ENCODE measurements around the gene ELN. TPM values are rescaled to one million over a fixed set of nuclear protein-coding genes. Genes with fewer than 3 reads are reported as not detected.
A peak's percentile ranks its signal among the peaks of the same experiment; 100 is the strongest.
"Not testable (repeated sequence)": the region's sequence is repeated elsewhere in the genome, so short reads cannot be mapped to it uniquely, and the experiment has no call there.

The ELN gene
- total RNA-seq = 29.9 TPM
- long read RNA-seq, transcript ELN-201 (33 exons, 3,781 nt) = major isoform, 10 of 26 reads
- long read RNA-seq, partial matches to known transcripts = 6 of 26 reads
- long read RNA-seq, other reads (novel, unspliced or antisense) = 9 of 26 reads

DNA sequence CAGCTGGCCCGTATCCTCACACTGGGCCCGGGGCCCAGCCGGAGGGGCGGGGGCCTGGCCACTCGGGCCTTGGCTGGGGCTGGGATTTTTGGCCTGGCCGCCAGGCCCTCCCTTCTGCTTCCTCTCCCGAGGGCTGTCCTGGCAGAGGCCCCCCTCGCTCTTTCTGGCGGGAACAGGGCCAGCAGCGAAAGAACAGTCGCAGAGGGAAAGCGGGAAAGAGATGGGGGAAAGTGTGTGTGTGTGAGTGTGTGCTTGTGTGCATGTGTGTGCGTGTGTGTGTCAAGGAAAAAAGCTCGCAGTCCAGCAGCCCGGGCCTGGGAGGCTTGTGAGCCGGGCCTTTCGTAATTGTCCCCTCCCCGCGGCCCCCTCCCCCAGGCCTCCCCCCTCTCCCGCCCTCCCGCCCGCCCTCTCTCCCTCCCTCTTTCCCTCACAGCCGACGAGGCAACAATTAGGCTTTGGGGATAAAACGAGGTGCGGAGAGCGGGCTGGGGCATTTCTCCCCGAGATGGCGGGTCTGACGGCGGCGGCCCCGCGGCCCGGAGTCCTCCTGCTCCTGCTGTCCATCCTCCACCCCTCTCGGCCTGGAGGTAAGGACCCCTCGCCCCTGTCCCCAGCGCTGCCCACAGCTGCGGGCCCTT is at the start of gene ELN:
Gene ELN, plus strand, starts transcription at position 491 of the 638 bp plus-strand sequence. Its CDS starts 15 bp downstream, at position 506.
- ATAC-seq (peak; percentile 81), DNase-seq (ENCODE audit: missing footprints) (peak; percentile 91)
- intact Hi-C loops (cut with DNase I) = loop anchor here (2.0 to 5.0 kb wide), 2 partner anchors 146 to 159 kb away; no protein-coding TSS in a partner anchor

DNA sequence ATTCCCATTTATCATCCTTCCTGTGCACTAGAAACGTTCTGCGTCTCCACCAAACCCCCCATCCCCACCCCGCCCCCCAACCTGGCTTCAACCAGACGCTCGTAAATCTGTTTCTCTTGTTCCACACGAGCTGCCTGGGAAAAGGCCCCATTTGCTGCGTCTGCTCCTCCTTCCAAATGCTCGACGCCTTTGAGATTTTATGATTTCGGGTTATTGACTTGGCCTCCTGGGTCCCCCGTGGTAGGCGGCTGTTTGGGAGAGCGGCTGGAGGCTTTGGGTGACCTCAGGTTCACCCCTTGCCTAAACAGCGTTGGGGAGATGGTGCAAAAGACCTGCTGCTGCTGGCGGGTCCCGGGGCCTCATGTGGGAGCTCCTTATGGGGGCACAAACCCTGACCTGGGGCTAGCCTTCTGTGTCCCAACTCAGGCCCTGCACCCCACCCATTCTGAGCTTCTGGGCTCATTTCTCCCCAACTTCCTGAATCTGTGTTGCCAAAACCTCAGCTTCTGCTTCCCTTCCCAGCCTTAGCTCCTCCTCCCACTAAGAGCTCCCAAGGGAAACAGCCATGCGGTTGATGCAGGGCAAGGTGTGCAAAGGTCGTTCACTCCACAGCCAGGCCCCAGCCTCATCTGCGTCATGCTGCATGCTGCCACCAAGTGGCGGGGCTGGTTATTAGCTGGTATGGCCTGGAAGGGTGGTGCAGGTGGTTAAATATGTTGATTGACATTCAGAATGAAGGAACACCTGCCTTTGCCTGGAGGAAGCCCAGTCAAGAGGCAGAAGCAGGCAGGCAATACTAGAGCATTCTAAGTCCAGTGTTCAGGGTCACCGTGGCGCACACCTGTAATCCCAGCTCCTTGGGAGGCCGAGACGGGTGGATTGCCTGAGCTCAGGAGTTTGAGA is 49.1 kb upstream of the ELN start:
- intact Hi-C loops (cut with DNase I) = loop anchor here (2.0 to 10.0 kb wide), 2 partner anchors 64 to 112 kb away; no protein-coding TSS in a partner anchor
- DNase-seq (ENCODE audit: missing footprints) (no peak), ATAC-seq (no peak)

GRCh38 chr7:73979656-73980055 is 48.3 kb upstream of the ELN start:
- intact Hi-C loops (cut with DNase I) = loop anchor here (2.0 to 10.0 kb wide), 2 partner anchors 65 to 113 kb away; no protein-coding TSS in a partner anchor
- not testable (repeated sequence) for ATAC-seq; DNase-seq (ENCODE audit: missing footprints)

DNA sequence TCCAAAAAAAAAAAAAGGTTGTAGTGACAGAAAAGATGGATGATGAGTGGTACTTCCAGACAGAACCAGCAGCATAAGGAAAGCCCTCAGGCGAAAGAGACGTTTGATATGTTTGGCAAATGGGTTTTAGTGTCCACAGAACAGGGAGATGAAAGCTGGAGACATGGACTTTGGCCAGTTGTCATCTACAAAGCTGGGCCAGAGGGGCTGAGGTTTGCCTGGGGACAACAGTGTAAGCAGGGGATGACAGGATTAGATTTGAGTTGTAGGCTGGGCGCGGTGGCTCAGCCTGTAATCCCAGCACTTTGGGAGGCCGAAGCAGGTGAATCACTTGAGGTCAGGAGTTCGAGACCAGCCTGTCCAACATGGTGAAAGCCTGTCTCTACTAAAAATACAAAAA is 47.8 kb upstream of the ELN start:
- ATAC-seq (no peak), DNase-seq (ENCODE audit: missing footprints) (no peak)
- intact Hi-C loops (cut with DNase I) = no loop called here

DNA sequence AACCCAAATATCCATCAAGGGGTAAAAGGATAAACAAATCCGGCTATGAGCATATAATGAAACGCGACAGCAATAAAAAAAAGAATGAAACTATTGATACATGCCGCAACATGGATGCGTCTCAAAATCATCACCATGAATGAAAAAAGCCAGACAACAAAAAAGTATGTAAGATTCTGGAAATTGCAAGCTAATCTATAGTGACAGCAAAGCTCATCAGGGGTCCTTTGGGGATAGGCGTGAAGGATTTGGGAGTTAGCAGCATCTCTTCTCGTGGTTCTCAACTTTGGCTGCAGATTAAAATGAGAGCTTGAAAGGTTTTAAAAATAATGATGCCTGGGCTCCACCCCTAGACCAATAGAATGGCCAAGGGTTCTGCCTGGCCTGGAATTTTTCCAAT is 46.0 kb upstream of the ELN start:
- intact Hi-C loops (cut with DNase I) = no loop called here
- ATAC-seq = no peak
- DNase-seq (ENCODE audit: missing footprints) = no peak

- intact Hi-C loops (cut with DNase I) = no loop called here
- DNase-seq (ENCODE audit: missing footprints) (peak; percentile 78), ATAC-seq (peak; percentile 37)
These were observed 44.4 kb upstream of the ELN start for GRCh38 chr7:73983437-73984164.

DNA sequence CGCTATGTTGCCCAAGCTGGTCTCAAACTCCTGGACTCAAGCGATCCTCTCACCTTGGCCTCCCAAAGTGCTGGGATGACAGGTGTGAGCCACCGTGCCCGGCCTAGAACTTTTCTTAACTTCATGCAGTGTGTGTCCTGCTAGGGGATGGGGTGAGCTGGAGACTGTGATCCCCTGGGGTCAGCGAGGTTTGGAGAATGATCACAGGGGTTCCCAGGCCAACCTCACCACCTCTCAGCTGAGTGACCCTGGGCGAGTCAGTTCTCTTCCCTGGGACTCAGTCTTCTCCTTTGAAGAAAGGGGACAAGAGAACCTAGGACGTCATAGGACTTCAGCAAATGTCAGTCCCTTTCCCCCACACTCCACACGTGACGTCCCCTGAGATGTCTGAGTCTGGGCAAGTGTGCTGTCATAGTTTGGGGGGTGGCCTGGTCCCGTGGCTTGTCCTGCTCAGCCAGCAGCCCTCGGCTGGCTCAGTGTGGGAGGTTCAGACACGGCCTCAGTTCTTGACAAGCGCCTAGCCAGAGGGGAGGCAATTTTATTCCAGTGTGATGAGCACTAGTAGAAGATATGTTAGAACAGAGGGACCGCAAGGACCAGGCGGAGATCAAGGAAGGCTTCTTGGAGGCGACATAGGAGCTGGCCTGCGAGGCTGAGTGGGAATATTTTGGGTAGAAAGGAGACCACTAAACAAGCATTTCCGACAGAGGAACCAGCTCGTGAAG is 43.3 kb upstream of the ELN start:
- no peak for DNase-seq (ENCODE audit: missing footprints)
- intact Hi-C loops (cut with DNase I) = no loop called here

GRCh38 chr7:73985737-73986141 is 42.2 kb upstream of the ELN start:
- no peak for DNase-seq (ENCODE audit: missing footprints)
- intact Hi-C loops (cut with DNase I) = no loop called here
- ATAC-seq = peak; percentile 35

More for the DNA sequence above, 43.3 kb upstream of the ELN start:
- ATAC-seq = no peak

GRCh38 chr7:73986158-73986631 is 41.8 kb upstream of the ELN start:
- ATAC-seq (peak; percentile 78), DNase-seq (ENCODE audit: missing footprints) (peak; percentile 86)
- intact Hi-C loops (cut with DNase I) = no loop called here

- intact Hi-C loops (cut with DNase I) = no loop called here
- DNase-seq (ENCODE audit: missing footprints) (no peak), ATAC-seq (no peak)
These were observed 40.7 kb upstream of the ELN start for GRCh38 chr7:73987298-73987697.

GRCh38 chr7:73988197-73988596 is 39.8 kb upstream of the ELN start:
- intact Hi-C loops (cut with DNase I) = no loop called here
- ATAC-seq = peak; percentile 54
- peak; percentile 81 for DNase-seq (ENCODE audit: missing footprints)

- no peak for ATAC-seq
- intact Hi-C loops (cut with DNase I) = no loop called here
- no peak for DNase-seq (ENCODE audit: missing footprints)
These were observed 36.4 kb upstream of the ELN start for GRCh38 chr7:73991522-73992100.

GRCh38 chr7:73992101-73992562 is 35.8 kb upstream of the ELN start:
- intact Hi-C loops (cut with DNase I) = no loop called here
- DNase-seq (ENCODE audit: missing footprints) = no peak
- ATAC-seq = peak; percentile 48

DNA sequence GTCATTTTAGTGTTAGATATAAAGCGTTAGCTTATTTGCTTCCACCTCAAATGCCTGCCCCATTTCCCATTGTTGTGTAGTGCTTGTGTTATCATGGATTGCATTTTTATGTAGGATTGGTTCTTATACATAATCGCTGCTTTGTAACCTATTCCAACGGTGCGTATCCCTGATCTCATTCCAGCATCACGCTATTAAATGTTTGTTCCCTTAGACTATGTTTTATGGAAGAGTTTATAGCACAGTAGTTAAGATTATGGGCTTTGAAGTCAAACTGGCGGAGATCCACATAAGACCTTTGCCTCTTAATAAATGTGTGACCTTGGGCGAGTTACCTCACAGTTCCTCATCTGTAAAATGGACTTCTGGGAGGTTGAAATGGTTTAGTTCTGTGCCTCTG is 34.0 kb upstream of the ELN start:
- ATAC-seq (no peak), DNase-seq (ENCODE audit: missing footprints) (no peak)
- intact Hi-C loops (cut with DNase I) = no loop called here

DNA sequence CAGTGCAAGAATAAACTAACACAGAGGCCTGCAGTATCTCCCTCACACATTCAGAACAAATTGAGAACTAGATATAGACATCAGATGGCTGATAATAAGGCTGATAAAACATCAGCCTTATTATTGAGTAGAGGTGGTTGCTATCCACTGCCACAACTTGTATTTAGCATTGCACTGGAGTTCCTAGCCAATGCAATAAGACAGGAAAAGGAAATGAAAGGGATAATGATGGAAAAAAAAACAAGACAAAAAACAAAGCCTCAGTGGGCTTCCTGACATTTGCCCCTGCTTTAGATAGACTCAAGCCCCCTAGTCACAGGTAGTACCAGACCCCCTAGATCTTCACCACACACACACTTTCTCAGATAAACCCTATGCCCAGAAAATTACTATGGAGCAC is 33.2 kb upstream of the ELN start:
- intact Hi-C loops (cut with DNase I) = no loop called here
- DNase-seq (ENCODE audit: missing footprints) = no peak
- no peak for ATAC-seq

DNA sequence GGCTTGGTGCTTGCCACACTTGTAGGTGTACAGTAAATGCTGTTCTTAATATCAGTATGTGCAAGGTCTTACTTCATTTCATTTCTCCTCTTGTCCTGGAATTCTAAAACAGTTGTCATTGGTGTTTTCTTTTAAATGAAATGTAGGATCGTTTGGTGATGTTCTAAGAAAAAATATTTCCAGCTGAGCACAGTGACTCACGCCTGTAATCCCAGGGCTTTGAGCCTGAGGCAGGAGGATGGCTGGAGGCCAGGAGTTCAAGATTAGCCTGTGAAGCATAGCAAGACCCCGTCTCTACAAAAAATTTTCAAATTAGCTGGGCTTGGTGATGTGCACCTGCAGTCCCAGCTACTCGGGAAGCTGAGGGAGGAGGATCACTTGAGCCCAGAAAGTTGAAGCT is 32.6 kb upstream of the ELN start:
- no peak for DNase-seq (ENCODE audit: missing footprints)
- intact Hi-C loops (cut with DNase I) = no loop called here
- ATAC-seq = no peak

DNA sequence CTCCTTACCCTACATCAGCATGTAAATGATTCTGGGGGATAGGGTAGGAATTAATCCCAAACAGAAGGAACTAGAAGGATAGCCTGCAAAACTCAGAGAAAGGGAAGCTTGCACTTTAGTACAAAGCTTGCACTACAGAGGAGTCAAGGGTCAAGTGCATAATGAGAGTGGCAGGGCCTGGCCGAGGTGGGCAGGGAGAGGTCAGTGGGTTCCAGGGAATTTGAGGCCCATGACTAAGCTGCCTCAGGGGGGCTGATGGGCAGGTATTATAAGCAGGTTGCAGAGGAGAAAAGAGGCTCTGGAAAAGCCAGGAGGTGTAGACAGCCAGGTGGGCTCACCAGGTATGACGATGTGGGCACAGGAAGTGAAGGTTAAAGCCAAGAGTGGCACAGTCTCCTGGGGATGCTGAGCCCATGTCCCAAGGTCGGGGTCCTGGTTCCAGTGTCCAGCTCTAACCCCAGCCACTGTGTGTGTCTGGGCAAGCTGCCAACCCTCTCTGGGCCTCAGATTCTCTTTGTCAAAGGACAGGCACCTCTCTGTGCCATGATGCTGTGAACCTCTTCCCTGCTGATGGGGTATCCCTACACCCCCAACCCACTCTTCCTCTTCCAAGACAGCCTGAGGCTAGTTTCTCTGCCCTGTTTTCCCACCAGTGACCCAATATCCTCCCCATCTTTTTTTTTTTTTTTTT is 32.0 kb upstream of the ELN start:
- intact Hi-C loops (cut with DNase I) = no loop called here
- DNase-seq (ENCODE audit: missing footprints) = no peak

More for the DNA sequence above, 32.0 kb upstream of the ELN start:
- ATAC-seq = no peak
